Spleen (tissue), 7 donors: Measurements from ENCODE around the gene ST6GALNAC3.
"Not testable (repeated sequence)": the region's sequence is repeated elsewhere in the genome, so short reads cannot be mapped to it uniquely, and the experiment has no call there.

Source experiments
- CTCF ChIP-seq, 11 experiments: fragments of 200-600 bp in 7 of 11; fragments of 450-650 bp in 4 of 11; sonication (generic) in 4 of 11; IDR thresholded peaks in 8 of 11; conservative IDR thresholded peaks in 3 of 11; 1 replicate in 7 of 11; 2 replicates in 4 of 11; pipeline versions ENCODE4 v1.4.0 to v1.8.0; 2016 to 2021; ENCODE audit warnings: antibody characterized with exemption in 11 of 11, inconsistent platforms in 4 of 11, mild to moderate bottlenecking in 1 of 11
- POLR2A ChIP-seq, 3 donors: fragments of 450-650 bp; IDR thresholded peaks; one replicate each; pipeline ENCODE4 v1.5.1; 2017; ENCODE audit warnings: antibody characterized with exemption in 3 of 3, mild to moderate bottlenecking in 1 of 3
- POLR2AphosphoS5 ChIP-seq, 3 donors: sonication (generic); formaldehyde crosslinking; IDR thresholded peaks; one replicate each; pipeline ENCODE4 v1.5.1; 2017; ENCODE audit warnings: antibody characterized with exemption in 3 of 3
- donor health status: DM: no; HTN: no; CAD: no; lungs with moderate emphysema.
- donor health status: DM: no; HTN: no; CAD: no.
- donor health status: DM: no; HTN: no; CAD: no.

- not testable (repeated sequence) for TF ChIP-seq POLR2A (IDR thresholded peaks at IDR 0.05); CTCF (IDR thresholded peaks at IDR 0.05 in 8 of 11, conservative IDR thresholded peaks at IDR 0.05 in 3 of 11); POLR2AphosphoS5 (IDR thresholded peaks at IDR 0.05)
These were observed 24.5 kb upstream of the ST6GALNAC3 start for GRCh38 chr1:76050073-76050472.
